Fibroblast of lung (primary cell): Measurements from ENCODE around the gene EVPL. TPM values are rescaled to one million over a fixed set of nuclear protein-coding genes. Genes with fewer than 3 reads are reported as not detected.

Source experiments
- DNase-seq, 2 donors: peaks; one replicate each; pipeline versions ENCODE4 v3.0.0 to v3.0.0-alpha.2; 2010; ENCODE audit warnings: low read depth in 2 of 2
- H2AFZ ChIP-seq: 2 replicates; pipeline ENCODE4 v1.5.1; 2012; ENCODE audit warnings: low read length, control low read depth, inconsistent platforms
- H3K27ac ChIP-seq: 2 replicates; pipeline ENCODE4 v1.5.1; 2011; ENCODE audit warnings: low read length, control low read depth; ENCODE audit not compliant: insufficient read depth
- H3K27me3 ChIP-seq: 2 replicates; pipeline ENCODE4 v1.5.1; 2011; ENCODE audit warnings: mild to moderate bottlenecking, low read length; ENCODE audit not compliant: control insufficient read depth, insufficient read depth
- H3K36me3 ChIP-seq: 2 replicates; pipeline ENCODE4 v1.5.1; 2011; ENCODE audit warnings: low read length; ENCODE audit not compliant: control insufficient read depth, insufficient read depth
- H3K4me1 ChIP-seq: 2 replicates; pipeline ENCODE4 v1.5.1; 2011; ENCODE audit warnings: low read length; ENCODE audit not compliant: control insufficient read depth, insufficient read depth; ENCODE audit errors: extremely low read depth
- H3K4me2 ChIP-seq: 2 replicates; pipeline ENCODE4 v1.5.1; 2011; ENCODE audit warnings: low read length, control low read depth; ENCODE audit not compliant: insufficient read depth; ENCODE audit errors: extremely low read depth
- H3K4me3 ChIP-seq, 4 experiments: fragments of 200-600 bp in 1 of 4; sonication (generic) in 1 of 4; replicated peaks in 1 of 4; 2 replicates each; pipeline ENCODE4 v1.5.1; 2011 to 2016; ENCODE audit warnings: low read length in 4 of 4, low read depth in 3 of 4, mild to moderate bottlenecking in 3 of 4, control low read depth in 2 of 4, inconsistent platforms in 1 of 4, mixed read lengths in 1 of 4; ENCODE audit not compliant: insufficient read depth in 1 of 4; ENCODE audit errors: control extremely low read depth in 1 of 4
- H3K79me2 ChIP-seq: 2 replicates; pipeline ENCODE4 v1.5.1; 2012; ENCODE audit warnings: mild to moderate bottlenecking, low read length, inconsistent platforms; ENCODE audit not compliant: control insufficient read depth, insufficient read depth
- H3K9ac ChIP-seq: 2 replicates; pipeline ENCODE4 v1.5.1; 2011; ENCODE audit warnings: mild to moderate bottlenecking, low read length, control low read depth; ENCODE audit not compliant: insufficient read depth
- H3K9me3 ChIP-seq: 2 replicates; pipeline ENCODE4 v1.5.1; 2012; ENCODE audit warnings: low read depth, low read length; ENCODE audit not compliant: control insufficient read depth, insufficient read depth
- H4K20me1 ChIP-seq: 2 replicates; pipeline ENCODE4 v1.5.1; 2011; ENCODE audit warnings: low read length; ENCODE audit not compliant: control insufficient read depth, insufficient read depth; ENCODE audit errors: extremely low read depth
- CTCF ChIP-seq, 2 donors: IDR thresholded peaks in 1 of 2; conservative IDR thresholded peaks in 1 of 2; 1 replicate in 1 of 2; 2 replicates in 1 of 2; pipeline ENCODE4 v1.5.1; 2011 to 2012; ENCODE audit warnings: low read length in 2 of 2, control low read depth in 1 of 2, inconsistent platforms in 1 of 2, low read depth in 1 of 2, mild to moderate bottlenecking in 1 of 2
- EZH2 ChIP-seq: IDR thresholded peaks from 2 replicates; pipeline ENCODE4 v1.5.1; 2012; ENCODE audit warnings: low read length, control low read depth, mild to moderate bottlenecking; ENCODE audit errors: missing control alignments
- polyA plus RNA-seq, 2 donors: library from polyadenylated mRNA; depleted of rRNA in 1 of 2; stranded (reverse) in 1 of 2; unstranded in 1 of 2; fragments of >200 nt; gene quantifications; 2 replicates each; pipeline ENCODE4 v1.2.1, GENCODE V29; 2011 to 2012; ENCODE audit warnings: missing spikeins in 1 of 2
- total RNA-seq: library from RNA; depleted of rRNA; stranded (reverse); fragments of >200 nt; gene quantifications from 2 replicates; pipeline ENCODE4 v1.2.1, GENCODE V29; 2014

Gene EVPL
- total and polyA plus RNA-seq, 2 donors (not counting 1 experiment from before 2014, with no cell fraction given), result not detected

GRCh38 chr17:75985986-75986385 is 41.1 kb downstream of the EVPL start:
- DNase-seq, result no peak
- Histone ChIP-seq H3K36me3 (no peaks in the 10 kb centered on the region), H3K79me2 (no peaks in the 10 kb centered on the region), H3K9ac (no peak overlapping the region), H3K27ac (no peak overlapping the region), H3K27me3 (no peaks in the 10 kb centered on the region), H4K20me1 (no peaks in the 10 kb centered on the region), H3K4me2 (no peak overlapping the region), H3K9me3 (no peaks in the 10 kb centered on the region), H3K4me1 (peaks cover 5% of the 10 kb centered on the region), H2AFZ (no peak overlapping the region), H3K4me3 (no peak overlapping the region)
- no peak for TF ChIP-seq CTCF (conservative IDR thresholded peaks at IDR 0.05 in 1 of 2, IDR thresholded peaks at IDR 0.05 in 1 of 2; ENCODE audit: low read depth in 1 of 2, low read length in 2 of 2)
- TF ChIP-seq EZH2, result no peak

GRCh38 chr17:75983501-75984181 is 43.5 kb downstream of the EVPL start:
- Histone ChIP-seq H3K36me3 (no peaks in the 10 kb centered on the region), H3K4me1 (peaks cover 5% of the 10 kb centered on the region), H3K27ac (no peak overlapping the region), H3K4me3 (no peak overlapping the region), H3K9ac (no peak overlapping the region), H3K9me3 (no peaks in the 10 kb centered on the region), H3K79me2 (peaks cover under 1% of the 10 kb centered on the region), H4K20me1 (no peaks in the 10 kb centered on the region), H3K27me3 (no peaks in the 10 kb centered on the region), H2AFZ (no peak overlapping the region), H3K4me2 (no peak overlapping the region)
- DNase-seq, result peak in 1 of 2 donors; percentile 67
- TF ChIP-seq EZH2, result no peak

GRCh38 chr17:75981019-75981615 is 46.0 kb downstream of the EVPL start:
- Histone ChIP-seq H3K9me3 (no peaks in the 10 kb centered on the region), H3K4me3 (no peak overlapping the region), H4K20me1 (no peaks in the 10 kb centered on the region), H3K4me2 (no peak overlapping the region), H3K9ac (no peak overlapping the region), H3K36me3 (no peaks in the 10 kb centered on the region), H3K79me2 (peaks cover 9% of the 10 kb centered on the region), H3K4me1 (peaks cover 5% of the 10 kb centered on the region), H2AFZ (no peak overlapping the region), H3K27me3 (no peaks in the 10 kb centered on the region), H3K27ac (no peak overlapping the region)
- TF ChIP-seq EZH2, result no peak
- no peak for TF ChIP-seq CTCF (conservative IDR thresholded peaks at IDR 0.05 in 1 of 2, IDR thresholded peaks at IDR 0.05 in 1 of 2; ENCODE audit: low read depth in 1 of 2, low read length in 2 of 2)
- DNase-seq, result no peak
